Brain microvascular endothelial cell (primary cell): ENCODE data around the gene SAMD7.

Source experiments
- DNase-seq: peaks from one replicate; pipeline ENCODE4 v3.0.0-alpha.2; 2020
- H3K27ac ChIP-seq: fragments of 250-450 bp; sonication (Bioruptor Pico); 2 replicates; pipeline ENCODE4 v1.5.1; 2020; ENCODE audit warnings: mild to moderate bottlenecking, moderate library complexity
- H3K27me3 ChIP-seq: fragments of 250-450 bp; sonication (Bioruptor Pico); replicated peaks from 2 replicates; pipeline ENCODE4 v1.5.1; 2020; ENCODE audit warnings: mild to moderate bottlenecking
- H3K36me3 ChIP-seq: fragments of 250-450 bp; sonication (Bioruptor Pico); replicated peaks from 2 replicates; pipeline ENCODE4 v1.5.1; 2020; ENCODE audit warnings: mild to moderate bottlenecking
- H3K4me3 ChIP-seq: 2 replicates; pipeline ENCODE4 v1.5.1; 2011; ENCODE audit warnings: low read depth, mild to moderate bottlenecking, control low read depth, low read length, moderate library complexity
- in situ Hi-C: cut with HindIII; loops from 2 replicates; pipeline ENCODE4 v1.10.0; 2017; ENCODE audit warnings: low sequenced_read_pairs, low pct_ligation_motif_present
- TF ChIP-seq, protein P1 (sequence below): IDR thresholded peaks from 2 replicates; pipeline ENCODE4 v1.5.1; 2011; ENCODE audit warnings: low read depth, mild to moderate bottlenecking, moderate library complexity, low read length, control low read depth, inconsistent platforms; ENCODE audit errors: missing control alignments

Gene SAMD7

DNA sequence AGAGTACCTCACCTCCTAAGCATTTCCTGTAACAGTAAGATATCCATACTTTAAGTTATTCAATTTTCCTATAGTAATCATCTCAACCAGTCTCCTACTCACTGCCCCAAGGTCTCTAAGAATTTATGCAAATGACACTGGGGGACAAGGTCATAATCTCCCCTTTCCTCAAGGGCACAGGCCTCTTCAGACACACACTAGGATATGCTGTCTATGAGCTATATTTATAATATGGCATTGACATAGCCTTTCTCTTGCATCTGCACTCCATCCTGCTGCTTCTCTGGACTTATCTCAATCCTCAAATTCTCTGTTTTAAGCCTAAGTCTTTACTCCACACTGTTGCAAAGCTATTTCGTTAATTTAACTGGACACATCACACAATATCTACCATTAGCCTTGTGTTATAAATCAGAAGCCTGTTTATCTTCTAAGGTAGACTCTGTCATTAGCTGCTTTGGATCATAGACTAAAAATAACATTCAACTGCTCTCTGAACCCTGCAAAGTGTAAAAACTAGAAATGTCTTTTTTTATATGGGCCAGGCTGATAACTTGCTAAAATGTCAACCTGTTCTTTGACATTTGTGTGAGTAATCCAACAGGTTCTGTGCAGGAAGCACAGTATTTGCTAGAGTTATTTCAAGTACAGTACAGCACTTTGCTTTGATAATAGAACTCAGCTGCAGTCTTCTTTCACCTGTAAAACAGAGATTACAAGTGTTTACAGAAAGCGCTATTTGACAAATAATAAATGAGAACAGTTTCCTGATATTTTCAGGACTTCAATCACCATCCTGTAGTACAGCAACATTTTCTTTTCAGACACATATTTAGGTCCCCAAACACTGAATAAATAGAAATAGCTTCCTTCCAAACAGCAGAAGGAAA is 37.4 kb downstream of the SAMD7 start:
- no peak overlapping the region for H3K4me3 ChIP-seq
- H3K36me3 ChIP-seq, result no peaks in the 10 kb centered on the region
- DNase-seq, result no peak
- TF ChIP-seq, protein P1, sequence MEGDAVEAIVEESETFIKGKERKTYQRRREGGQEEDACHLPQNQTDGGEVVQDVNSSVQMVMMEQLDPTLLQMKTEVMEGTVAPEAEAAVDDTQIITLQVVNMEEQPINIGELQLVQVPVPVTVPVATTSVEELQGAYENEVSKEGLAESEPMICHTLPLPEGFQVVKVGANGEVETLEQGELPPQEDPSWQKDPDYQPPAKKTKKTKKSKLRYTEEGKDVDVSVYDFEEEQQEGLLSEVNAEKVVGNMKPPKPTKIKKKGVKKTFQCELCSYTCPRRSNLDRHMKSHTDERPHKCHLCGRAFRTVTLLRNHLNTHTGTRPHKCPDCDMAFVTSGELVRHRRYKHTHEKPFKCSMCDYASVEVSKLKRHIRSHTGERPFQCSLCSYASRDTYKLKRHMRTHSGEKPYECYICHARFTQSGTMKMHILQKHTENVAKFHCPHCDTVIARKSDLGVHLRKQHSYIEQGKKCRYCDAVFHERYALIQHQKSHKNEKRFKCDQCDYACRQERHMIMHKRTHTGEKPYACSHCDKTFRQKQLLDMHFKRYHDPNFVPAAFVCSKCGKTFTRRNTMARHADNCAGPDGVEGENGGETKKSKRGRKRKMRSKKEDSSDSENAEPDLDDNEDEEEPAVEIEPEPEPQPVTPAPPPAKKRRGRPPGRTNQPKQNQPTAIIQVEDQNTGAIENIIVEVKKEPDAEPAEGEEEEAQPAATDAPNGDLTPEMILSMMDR, result no peak
- in situ Hi-C loops, result no loop called here
- H3K27ac ChIP-seq, result no peak overlapping the region
- no peaks in the 10 kb centered on the region for H3K27me3 ChIP-seq

DNA sequence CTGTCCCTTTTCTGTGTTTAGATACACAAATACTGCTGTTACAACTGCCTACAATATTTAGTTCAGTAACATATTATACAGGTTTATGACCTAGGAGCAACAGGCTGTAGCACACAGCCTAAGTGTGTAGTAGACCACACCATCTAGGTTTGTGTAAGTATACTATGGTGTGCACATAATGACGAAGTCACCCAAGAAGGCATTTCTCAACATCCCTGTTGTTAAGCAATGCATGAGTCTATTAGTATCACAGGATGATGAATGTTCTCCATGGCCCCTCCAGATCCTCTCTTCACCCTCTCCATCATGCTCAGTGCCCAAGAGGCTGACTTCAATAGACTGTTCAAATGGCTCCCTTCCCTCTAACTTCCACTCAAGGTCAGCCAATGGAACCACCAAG is 40.7 kb downstream of the SAMD7 start:
- Histone ChIP-seq H3K4me3 (no peak overlapping the region), H3K27me3 (no peaks in the 10 kb centered on the region), H3K27ac (no peak overlapping the region), H3K36me3 (no peaks in the 10 kb centered on the region)
- no peak for DNase-seq
- in situ Hi-C loops, result no loop called here
- TF ChIP-seq, protein P1, result no peak

DNA sequence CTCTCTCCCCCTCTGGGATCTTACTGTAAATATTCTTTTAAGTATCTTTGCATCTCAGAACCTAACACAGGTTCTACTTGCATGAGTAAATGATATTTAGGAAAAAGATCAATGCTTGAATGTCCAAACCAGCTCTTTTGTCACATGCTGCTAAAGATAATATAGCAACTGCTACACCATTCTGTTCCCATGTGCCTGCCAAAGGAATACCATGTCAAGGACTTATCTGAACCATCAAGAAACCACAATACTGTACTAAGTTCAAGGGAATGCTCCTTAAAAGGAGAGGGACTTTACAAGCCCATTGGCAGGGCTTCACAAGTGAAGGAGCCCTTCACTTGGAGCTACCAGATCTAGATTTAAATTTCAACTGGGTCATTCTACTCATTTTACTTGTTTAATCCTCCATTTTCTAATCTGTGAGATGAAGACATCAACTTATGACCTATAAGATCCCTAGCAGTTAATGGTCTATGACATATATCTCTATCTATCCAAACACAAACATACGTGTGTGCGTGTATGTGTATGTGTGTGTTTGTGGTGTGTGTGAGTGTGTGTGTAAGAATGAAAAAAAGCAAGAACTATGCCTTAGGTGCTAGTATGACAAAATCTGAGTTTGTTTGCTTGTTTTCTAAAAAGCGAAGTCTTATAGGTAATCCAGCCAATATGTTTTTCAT is 42.2 kb downstream of the SAMD7 start:
- H3K27ac ChIP-seq, result no peak overlapping the region
- TF ChIP-seq, protein P1, result no peak
- in situ Hi-C loops, result no loop called here

DNA sequence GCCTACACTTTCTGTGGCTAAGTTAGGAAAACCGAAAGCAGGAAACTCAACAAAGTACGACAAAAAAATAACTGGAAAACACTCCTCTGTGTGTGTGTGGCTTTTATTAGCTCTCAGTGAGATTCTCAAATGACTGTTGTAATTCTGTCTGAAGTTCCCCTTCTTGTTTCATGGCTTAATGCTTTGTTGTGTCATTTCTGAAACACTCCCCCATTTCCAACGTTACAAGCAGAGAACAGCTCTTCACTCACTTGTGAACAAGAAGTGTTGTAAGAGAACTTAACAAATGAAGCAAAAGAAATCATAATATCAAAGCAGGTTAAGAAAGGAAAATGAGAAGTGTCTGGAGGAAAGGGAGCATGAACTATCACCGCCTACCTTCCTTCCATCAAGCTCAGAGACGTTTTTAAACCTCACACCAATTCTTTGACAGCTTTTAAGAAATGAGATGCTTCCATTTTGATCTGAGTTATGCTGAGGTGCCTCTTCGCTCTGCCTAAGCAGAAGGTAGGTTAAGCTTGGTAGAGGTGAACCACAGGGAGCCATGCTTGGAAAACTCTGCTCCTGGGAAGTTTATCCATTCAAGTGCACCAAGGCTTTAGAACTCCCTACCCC is 42.9 kb downstream of the SAMD7 start:
- no peak overlapping the region for H3K4me3 ChIP-seq
- in situ Hi-C loops, result no loop called here
- H3K27ac ChIP-seq, result no peak overlapping the region
- no peak for DNase-seq
- no peaks in the 10 kb centered on the region for H3K27me3 ChIP-seq
- TF ChIP-seq, protein P1, result no peak
- H3K36me3 ChIP-seq, result no peaks in the 10 kb centered on the region

More for the DNA sequence above, 42.2 kb downstream of the SAMD7 start:
- DNase-seq, result no peak
- no peaks in the 10 kb centered on the region for H3K27me3 ChIP-seq
- H3K4me3 ChIP-seq, result no peak overlapping the region
- H3K36me3 ChIP-seq, result no peaks in the 10 kb centered on the region

DNA sequence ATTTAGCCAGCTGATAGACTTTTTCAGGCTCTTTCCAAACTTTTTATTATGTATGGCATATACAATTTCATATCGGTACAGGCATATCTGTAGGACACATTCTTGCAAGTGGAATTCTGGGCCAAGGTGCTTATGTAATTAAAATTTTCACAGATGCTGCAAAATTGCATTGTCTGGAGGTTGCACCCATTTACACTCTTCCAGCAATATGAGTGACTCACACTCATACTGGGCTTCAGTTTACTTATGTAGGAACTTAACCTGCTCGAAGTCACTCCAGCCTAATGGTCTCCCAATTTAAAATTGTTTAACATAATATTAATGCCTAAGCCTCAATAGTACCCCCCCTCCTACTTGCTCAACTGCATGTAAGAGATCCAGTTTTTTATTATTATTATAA is 44.0 kb downstream of the SAMD7 start:
- no peaks in the 10 kb centered on the region for H3K27me3 ChIP-seq
- no peak for DNase-seq
- no peak overlapping the region for H3K27ac ChIP-seq
- H3K36me3 ChIP-seq, result no peaks in the 10 kb centered on the region
- in situ Hi-C loops, result no loop called here
- TF ChIP-seq, protein P1, result no peak
- H3K4me3 ChIP-seq, result no peak overlapping the region
